NB4 (cell line): ENCODE measurements around the gene SERPINA3.

Experiments
- POLR2A ChIP-seq: IDR thresholded peaks from 2 replicates; pipeline ENCODE4 v1.6.1; 2011; ENCODE audit warnings: mild to moderate bottlenecking; ENCODE audit not compliant: insufficient read length; ENCODE audit errors: extremely low read depth
- TF ChIP-seq, protein P1 (sequence below): IDR thresholded peaks from one replicate; pipeline ENCODE4 v1.5.1; 2012; ENCODE audit warnings: low read depth, low read length
- TF ChIP-seq, protein P2 (sequence below): IDR thresholded peaks from 2 replicates; pipeline ENCODE4 v1.6.1; 2011; ENCODE audit warnings: low read depth, low read length

- TF ChIP-seq, protein P1, sequence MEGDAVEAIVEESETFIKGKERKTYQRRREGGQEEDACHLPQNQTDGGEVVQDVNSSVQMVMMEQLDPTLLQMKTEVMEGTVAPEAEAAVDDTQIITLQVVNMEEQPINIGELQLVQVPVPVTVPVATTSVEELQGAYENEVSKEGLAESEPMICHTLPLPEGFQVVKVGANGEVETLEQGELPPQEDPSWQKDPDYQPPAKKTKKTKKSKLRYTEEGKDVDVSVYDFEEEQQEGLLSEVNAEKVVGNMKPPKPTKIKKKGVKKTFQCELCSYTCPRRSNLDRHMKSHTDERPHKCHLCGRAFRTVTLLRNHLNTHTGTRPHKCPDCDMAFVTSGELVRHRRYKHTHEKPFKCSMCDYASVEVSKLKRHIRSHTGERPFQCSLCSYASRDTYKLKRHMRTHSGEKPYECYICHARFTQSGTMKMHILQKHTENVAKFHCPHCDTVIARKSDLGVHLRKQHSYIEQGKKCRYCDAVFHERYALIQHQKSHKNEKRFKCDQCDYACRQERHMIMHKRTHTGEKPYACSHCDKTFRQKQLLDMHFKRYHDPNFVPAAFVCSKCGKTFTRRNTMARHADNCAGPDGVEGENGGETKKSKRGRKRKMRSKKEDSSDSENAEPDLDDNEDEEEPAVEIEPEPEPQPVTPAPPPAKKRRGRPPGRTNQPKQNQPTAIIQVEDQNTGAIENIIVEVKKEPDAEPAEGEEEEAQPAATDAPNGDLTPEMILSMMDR: no peak
- TF ChIP-seq POLR2A: no peak
- TF ChIP-seq, protein P2, sequence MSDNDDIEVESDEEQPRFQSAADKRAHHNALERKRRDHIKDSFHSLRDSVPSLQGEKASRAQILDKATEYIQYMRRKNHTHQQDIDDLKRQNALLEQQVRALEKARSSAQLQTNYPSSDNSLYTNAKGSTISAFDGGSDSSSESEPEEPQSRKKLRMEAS: no peak
Observed at GRCh38 chr14:94613720-94614644, 1.8 kb downstream of the SERPINA3 start.
